ENCODE data around the gene TFAP2E.
A peak's percentile ranks its signal among the peaks of the same experiment; 100 is the strongest.

Gene TFAP2E

GRCh38 chr1:35553851-35554250 lies 19.3 kb upstream of the TFAP2E start:
- no peak overlapping the region for H3K4me3 Mint-ChIP-seq
- peaks cover 43% of the 10 kb centered on the region for H3K36me3 Mint-ChIP-seq (ENCODE audit: low read depth)
- peaks cover 40% of the 10 kb centered on the region for H3K4me1 Mint-ChIP-seq (ENCODE audit: low read depth)
- no peaks in the 10 kb centered on the region for H3K27me3 Mint-ChIP-seq
- no peaks in the 10 kb centered on the region for H3K9me3 Mint-ChIP-seq
- H3K27ac Mint-ChIP-seq = no peak overlapping the region

- peaks cover 47% of the 10 kb centered on the region for H3K4me1 Mint-ChIP-seq (ENCODE audit: low read depth)
- H3K27ac Mint-ChIP-seq = no peak overlapping the region
- peaks cover 36% of the 10 kb centered on the region for H3K36me3 Mint-ChIP-seq (ENCODE audit: low read depth)
- no peaks in the 10 kb centered on the region for H3K27me3 Mint-ChIP-seq
- no peaks in the 10 kb centered on the region for H3K9me3 Mint-ChIP-seq
- H3K4me3 Mint-ChIP-seq = no peak overlapping the region
Observed at GRCh38 chr1:35554266-35555211, 18.6 kb upstream of the TFAP2E start.

- no peaks in the 10 kb centered on the region for H3K9me3 Mint-ChIP-seq
- peaks cover 29% of the 10 kb centered on the region for H3K36me3 Mint-ChIP-seq (ENCODE audit: low read depth)
- no peaks in the 10 kb centered on the region for H3K27me3 Mint-ChIP-seq
- H3K4me3 Mint-ChIP-seq = peak overlapping the region; percentile 95
- peaks cover 51% of the 10 kb centered on the region for H3K4me1 Mint-ChIP-seq (ENCODE audit: low read depth)
- H3K27ac Mint-ChIP-seq = peak overlapping the region; percentile 46
Observed at GRCh38 chr1:35555212-35555584, 17.9 kb upstream of the TFAP2E start.

GRCh38 chr1:35555601-35556477 lies 17.3 kb upstream of the TFAP2E start:
- peak overlapping the region; percentile 95 for H3K4me3 Mint-ChIP-seq
- peaks cover 51% of the 10 kb centered on the region for H3K4me1 Mint-ChIP-seq (ENCODE audit: low read depth)
- H3K36me3 Mint-ChIP-seq (ENCODE audit: low read depth) = peaks cover 26% of the 10 kb centered on the region
- no peaks in the 10 kb centered on the region for H3K27me3 Mint-ChIP-seq
- H3K27ac Mint-ChIP-seq = peak overlapping the region; percentile 80
- no peaks in the 10 kb centered on the region for H3K9me3 Mint-ChIP-seq

- no peaks in the 10 kb centered on the region for H3K9me3 Mint-ChIP-seq
- peak overlapping the region; percentile 80 for H3K27ac Mint-ChIP-seq
- H3K36me3 Mint-ChIP-seq (ENCODE audit: low read depth) = peaks cover 24% of the 10 kb centered on the region
- no peaks in the 10 kb centered on the region for H3K27me3 Mint-ChIP-seq
- peak overlapping the region; percentile 95 for H3K4me3 Mint-ChIP-seq
- peaks cover 51% of the 10 kb centered on the region for H3K4me1 Mint-ChIP-seq (ENCODE audit: low read depth)
Observed at GRCh38 chr1:35556484-35557117, 16.5 kb upstream of the TFAP2E start.

GRCh38 chr1:35557118-35557610 lies 15.9 kb upstream of the TFAP2E start, which contains the start of gene KIAA0319L:
Gene KIAA0319L (minus strand): TSS chr1:35557403. CDS start chr1:35554491, 2,912 bp downstream.
- H3K36me3 Mint-ChIP-seq (ENCODE audit: low read depth) = peaks cover 18% of the 10 kb centered on the region
- peak within 1 kb of the TSS; percentile 95 for H3K4me3 Mint-ChIP-seq
- no peaks in the 10 kb centered on the region for H3K27me3 Mint-ChIP-seq
- H3K9me3 Mint-ChIP-seq = no peaks in the 10 kb centered on the region
- peak within 1 kb of the TSS; percentile 96 for H3K27ac Mint-ChIP-seq
- peaks cover 51% of the 10 kb centered on the region for H3K4me1 Mint-ChIP-seq (ENCODE audit: low read depth)

- H3K27ac Mint-ChIP-seq = peak within 1 kb of the TSS; percentile 96
- H3K4me1 Mint-ChIP-seq (ENCODE audit: low read depth) = peaks cover 51% of the 10 kb centered on the region
- H3K9me3 Mint-ChIP-seq = no peaks in the 10 kb centered on the region
- peaks cover 13% of the 10 kb centered on the region for H3K36me3 Mint-ChIP-seq (ENCODE audit: low read depth)
- no peaks in the 10 kb centered on the region for H3K27me3 Mint-ChIP-seq
- H3K4me3 Mint-ChIP-seq = peak within 1 kb of the TSS; percentile 95
Observed at GRCh38 chr1:35557611-35558373, 15.3 kb upstream of the TFAP2E start, which contains the start of gene NCDN. Gene NCDN (plus strand): TSS chr1:35557799. CDS start chr1:35558191, 392 bp downstream.

- H3K27ac Mint-ChIP-seq = peak overlapping the region; percentile 96
- peaks cover 9% of the 10 kb centered on the region for H3K36me3 Mint-ChIP-seq (ENCODE audit: low read depth)
- peaks cover 48% of the 10 kb centered on the region for H3K4me1 Mint-ChIP-seq (ENCODE audit: low read depth)
- H3K4me3 Mint-ChIP-seq = peak overlapping the region; percentile 95
- no peaks in the 10 kb centered on the region for H3K27me3 Mint-ChIP-seq
- no peaks in the 10 kb centered on the region for H3K9me3 Mint-ChIP-seq
Observed at GRCh38 chr1:35558374-35559316, 14.5 kb upstream of the TFAP2E start.

- Mint-ChIP-seq H3K27ac (peak overlapping the region; percentile 49), H3K36me3 (ENCODE audit: low read depth) (peaks cover 8% of the 10 kb centered on the region), H3K27me3 (no peaks in the 10 kb centered on the region), H3K9me3 (no peaks in the 10 kb centered on the region), H3K4me3 (peak overlapping the region; percentile 95), H3K4me1 (ENCODE audit: low read depth) (peaks cover 44% of the 10 kb centered on the region)
Observed at GRCh38 chr1:35559317-35559944, 13.7 kb upstream of the TFAP2E start.

- Mint-ChIP-seq H3K4me1 (ENCODE audit: low read depth) (peaks cover 38% of the 10 kb centered on the region), H3K36me3 (ENCODE audit: low read depth) (peaks cover 13% of the 10 kb centered on the region), H3K27ac (no peak overlapping the region), H3K9me3 (no peaks in the 10 kb centered on the region), H3K4me3 (no peak overlapping the region), H3K27me3 (no peaks in the 10 kb centered on the region)
Observed at GRCh38 chr1:35560256-35561225, 12.6 kb upstream of the TFAP2E start.

- Mint-ChIP-seq H3K27me3 (no peaks in the 10 kb centered on the region), H3K27ac (no peak overlapping the region), H3K4me3 (no peak overlapping the region), H3K9me3 (no peaks in the 10 kb centered on the region), H3K36me3 (ENCODE audit: low read depth) (peaks cover 13% of the 10 kb centered on the region), H3K4me1 (ENCODE audit: low read depth) (peaks cover 29% of the 10 kb centered on the region)
Observed at GRCh38 chr1:35561297-35561971, 11.7 kb upstream of the TFAP2E start.
